Breast epithelium (tissue), 3 donors: ENCODE results near the gene JSRP1.

Experiments used
- POLR2A ChIP-seq: fragments of 450-650 bp; IDR thresholded peaks from one replicate; pipeline ENCODE4 v1.6.1; 2016; ENCODE audit warnings: antibody characterized with exemption, mild to moderate bottlenecking, moderate library complexity
- POLR2AphosphoS5 ChIP-seq, 3 donors: sonication (generic); formaldehyde crosslinking; IDR thresholded peaks; one replicate each; pipeline ENCODE4 v1.6.1; 2017; ENCODE audit warnings: antibody characterized with exemption in 3 of 3

DNA sequence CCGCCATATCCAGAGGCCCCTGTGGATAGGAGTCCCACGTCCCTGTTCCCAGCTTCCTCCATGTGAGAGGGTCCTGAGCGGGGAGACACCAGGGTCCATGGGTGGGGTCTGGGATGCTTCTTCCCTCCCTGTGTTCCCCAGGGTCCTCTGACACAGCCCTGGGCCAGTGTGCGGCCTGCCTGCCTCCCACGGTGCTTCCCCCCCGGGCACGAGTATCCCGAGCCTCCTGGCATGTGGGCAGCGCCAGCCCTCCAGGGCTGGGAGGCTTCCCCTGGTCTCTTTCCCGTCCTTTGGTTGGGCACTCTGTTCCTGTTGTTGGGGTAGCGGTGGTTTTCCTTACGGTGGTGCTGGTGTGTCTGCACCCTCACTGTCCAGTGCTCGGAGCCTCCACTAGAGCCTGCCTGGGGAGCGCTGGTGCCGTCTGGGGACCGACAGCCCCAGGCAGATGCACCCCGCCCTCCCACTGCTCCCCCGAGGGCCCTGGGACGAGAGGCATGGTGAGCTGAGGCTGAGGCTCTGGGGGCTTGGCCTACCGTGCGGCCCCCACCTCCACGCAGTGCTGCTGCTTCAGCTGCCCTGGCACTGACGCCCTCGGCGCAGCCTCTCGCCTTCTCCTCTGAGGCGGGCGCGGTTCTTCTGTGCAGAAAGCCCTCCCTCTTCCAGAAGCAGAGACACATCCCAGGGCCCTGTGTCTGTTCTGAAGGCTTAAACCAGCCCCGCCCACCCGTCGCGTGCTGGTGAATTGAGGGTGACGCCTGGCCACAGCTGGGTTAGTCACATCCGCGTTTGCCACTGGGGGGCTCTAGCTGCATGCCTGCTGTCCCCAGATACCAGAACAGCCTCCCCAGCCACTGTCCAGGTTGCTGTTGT, 48.0 kb downstream of the JSRP1 start:
- TF ChIP-seq POLR2AphosphoS5 (IDR thresholded peaks at IDR 0.05) (no peak), POLR2A (no peak)
